ENCODE results near the gene GRID1. TPM values are rescaled to one million over a fixed set of nuclear protein-coding genes. Genes with fewer than 3 reads are reported as not detected.

Gene GRID1
- total RNA-seq, 1 donor from 2014 or later: under 0.01 TPM

- Histone ChIP-seq H3K4me3 (ENCODE audit: low read depth, low read length) (no peak overlapping the region), H3K36me3 (ENCODE audit: control insufficient read depth, insufficient read depth, low read length) (no peaks in the 10 kb centered on the region), H3K27me3 (ENCODE audit: control insufficient read depth, insufficient read depth, low read length) (no peaks in the 10 kb centered on the region)
- TF ChIP-seq CTCF (IDR thresholded peaks at IDR 0.05; ENCODE audit: insufficient read depth, low read length, severe bottlenecking): no peak
- FAIRE-seq (no peak), DNase-seq (ENCODE audit: low read depth) (no peak)
Observed at GRCh38 chr10:86329896-86330680, 36.5 kb downstream of the GRID1 start.

- FAIRE-seq (no peak), DNase-seq (ENCODE audit: low read depth) (no peak)
- Histone ChIP-seq H3K4me3 (ENCODE audit: low read depth, low read length) (no peak overlapping the region), H3K36me3 (ENCODE audit: control insufficient read depth, insufficient read depth, low read length) (no peaks in the 10 kb centered on the region), H3K27me3 (ENCODE audit: control insufficient read depth, insufficient read depth, low read length) (no peaks in the 10 kb centered on the region)
- TF ChIP-seq CTCF (IDR thresholded peaks at IDR 0.05; ENCODE audit: insufficient read depth, low read length, severe bottlenecking): no peak
Observed at GRCh38 chr10:86329093-86329710, 37.4 kb downstream of the GRID1 start.

- Histone ChIP-seq H3K4me3 (ENCODE audit: low read depth, low read length) (no peak overlapping the region), H3K36me3 (ENCODE audit: control insufficient read depth, insufficient read depth, low read length) (no peaks in the 10 kb centered on the region), H3K27me3 (ENCODE audit: control insufficient read depth, insufficient read depth, low read length) (no peaks in the 10 kb centered on the region)
- DNase-seq (ENCODE audit: low read depth): no peak
- no peak for FAIRE-seq
- TF ChIP-seq CTCF (IDR thresholded peaks at IDR 0.05; ENCODE audit: insufficient read depth, low read length, severe bottlenecking): no peak
Observed at GRCh38 chr10:86327954-86328725, 38.5 kb downstream of the GRID1 start.

GRCh38 chr10:86325158-86325557 is 41.4 kb downstream of the GRID1 start:
- no peak for TF ChIP-seq CTCF (IDR thresholded peaks at IDR 0.05; ENCODE audit: insufficient read depth, low read length, severe bottlenecking)
- DNase-seq (ENCODE audit: low read depth): no peak
- H3K27me3 ChIP-seq (ENCODE audit: control insufficient read depth, insufficient read depth, low read length): no peaks in the 10 kb centered on the region
- no peak for FAIRE-seq
- no peak overlapping the region for H3K4me3 ChIP-seq (ENCODE audit: low read depth, low read length)
- no peaks in the 10 kb centered on the region for H3K36me3 ChIP-seq (ENCODE audit: control insufficient read depth, insufficient read depth, low read length)

GRCh38 chr10:86321568-86321967 is 45.0 kb downstream of the GRID1 start:
- no peaks in the 10 kb centered on the region for H3K27me3 ChIP-seq (ENCODE audit: control insufficient read depth, insufficient read depth, low read length)
- no peak for DNase-seq (ENCODE audit: low read depth)
- no peak for FAIRE-seq
- H3K36me3 ChIP-seq (ENCODE audit: control insufficient read depth, insufficient read depth, low read length): no peaks in the 10 kb centered on the region
- no peak overlapping the region for H3K4me3 ChIP-seq (ENCODE audit: low read depth, low read length)
- no peak for TF ChIP-seq CTCF (IDR thresholded peaks at IDR 0.05; ENCODE audit: insufficient read depth, low read length, severe bottlenecking)

Data from bronchial epithelial cell (primary cell).